COR-L47 (cell line): Measurements from ENCODE around the gene KIF5A.

Experiments used
- DNase-seq: peaks from one replicate; lab custom pipeline; 2025; lab: John Stamatoyannopoulos, UW

The KIF5A gene

GRCh38 chr12:57520053-57520818, 29.6 kb upstream of the KIF5A start, which contains the start of gene DDIT3:
DDIT3 (minus strand) TSS chr12:57520514; CDS start chr12:57517406, 3,108 bp downstream.
- peak; percentile 98 for DNase-seq

- DNase-seq = no peak
These were observed 28.3 kb upstream of the KIF5A start for GRCh38 chr12:57521525-57522010.

DNA sequence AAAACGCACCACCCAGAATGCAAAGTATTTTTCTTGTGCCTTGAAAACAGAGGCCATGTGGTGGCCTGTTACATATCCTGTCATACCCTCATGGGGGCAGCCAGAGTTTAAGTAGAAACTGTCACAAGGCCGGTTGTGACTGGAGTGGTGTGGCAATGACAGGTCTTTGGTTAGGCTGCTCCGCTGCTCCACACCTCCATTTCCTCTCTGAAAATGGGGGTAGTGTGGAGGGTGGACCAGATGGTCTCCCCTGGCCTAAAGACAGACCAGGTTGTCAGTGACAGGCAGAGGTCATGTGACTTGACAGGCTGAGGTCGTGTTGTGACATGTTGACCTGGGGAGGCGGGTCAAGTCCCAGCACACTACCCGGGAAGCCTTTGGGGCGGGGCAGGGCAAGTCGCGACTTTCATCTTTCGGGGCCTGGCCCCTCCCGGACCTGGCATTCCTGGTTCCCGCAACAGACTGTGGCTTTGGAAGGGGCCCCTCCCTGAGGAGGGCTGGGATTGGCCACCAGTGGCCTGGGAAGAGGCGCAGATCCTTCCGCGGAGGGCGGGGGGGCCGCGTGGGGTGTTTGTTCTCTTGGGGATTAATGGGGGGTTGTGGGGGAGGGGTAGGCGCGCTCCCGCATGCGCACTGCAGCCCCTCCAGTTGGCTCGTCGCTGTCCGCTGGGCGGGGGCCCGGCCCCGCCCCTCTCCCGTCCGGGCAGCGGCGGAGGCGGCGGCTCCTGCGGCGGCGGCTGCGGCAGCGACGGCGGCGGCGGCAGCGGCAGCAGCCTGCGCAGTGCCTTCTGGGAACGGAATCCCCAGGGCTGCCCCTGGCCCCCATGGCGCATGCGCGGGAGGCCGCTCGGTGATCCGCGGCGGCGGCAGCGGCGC, 27.6 kb upstream of the KIF5A start, which contains the start of gene MBD6:
TSS of gene MBD6 (plus strand) at position 814 of the 876 bp plus-strand sequence. CDS start 1,480 bp downstream, outside the sequence.
- peak; percentile 93 for DNase-seq

- DNase-seq = peak; percentile 19
These were observed 26.7 kb upstream of the KIF5A start for GRCh38 chr12:57522887-57523705.

DNA sequence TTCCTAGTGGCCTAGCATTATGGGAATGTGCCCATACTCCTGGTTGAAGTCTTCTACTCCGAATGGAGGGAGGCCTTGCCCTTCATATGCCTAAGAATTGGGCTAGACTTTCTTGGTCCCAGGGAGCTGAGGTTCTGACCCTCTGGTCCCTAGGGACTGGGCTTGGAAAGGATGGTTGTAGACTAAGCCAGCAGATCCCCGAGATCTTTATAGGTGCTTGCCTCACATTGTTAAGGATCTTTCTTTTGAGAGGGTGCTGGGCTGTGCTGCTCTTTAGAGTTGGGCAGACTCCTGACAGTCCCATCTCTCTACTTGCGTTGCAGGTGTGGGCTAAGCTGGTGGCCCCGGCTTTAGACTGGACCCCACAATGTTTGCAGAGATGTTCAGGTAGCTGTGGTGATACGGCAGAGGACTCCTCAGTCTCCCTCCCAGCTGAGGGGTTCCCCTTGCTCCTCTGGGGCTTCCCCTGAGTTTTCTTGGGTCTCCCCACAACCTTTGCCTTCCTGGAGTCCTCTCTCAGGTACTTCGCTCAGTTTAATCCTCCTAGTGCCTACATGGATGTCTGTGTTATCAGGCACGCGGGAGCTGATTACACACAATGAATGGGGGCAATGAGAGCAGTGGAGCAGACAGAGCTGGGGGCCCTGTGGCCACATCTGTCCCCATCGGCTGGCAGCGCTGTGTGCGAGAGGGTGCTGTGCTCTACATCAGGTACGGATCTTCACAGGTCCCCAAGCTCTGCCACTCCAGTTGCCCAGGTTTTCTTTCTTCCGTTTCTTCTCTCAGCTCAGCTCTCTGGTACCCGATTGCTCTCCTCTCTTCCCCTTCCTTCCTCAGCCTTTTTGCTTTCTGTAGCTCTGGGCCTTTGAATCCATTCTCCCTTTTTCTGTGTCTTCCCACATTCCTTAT, 25.9 kb upstream of the KIF5A start:
- no peak for DNase-seq

DNA sequence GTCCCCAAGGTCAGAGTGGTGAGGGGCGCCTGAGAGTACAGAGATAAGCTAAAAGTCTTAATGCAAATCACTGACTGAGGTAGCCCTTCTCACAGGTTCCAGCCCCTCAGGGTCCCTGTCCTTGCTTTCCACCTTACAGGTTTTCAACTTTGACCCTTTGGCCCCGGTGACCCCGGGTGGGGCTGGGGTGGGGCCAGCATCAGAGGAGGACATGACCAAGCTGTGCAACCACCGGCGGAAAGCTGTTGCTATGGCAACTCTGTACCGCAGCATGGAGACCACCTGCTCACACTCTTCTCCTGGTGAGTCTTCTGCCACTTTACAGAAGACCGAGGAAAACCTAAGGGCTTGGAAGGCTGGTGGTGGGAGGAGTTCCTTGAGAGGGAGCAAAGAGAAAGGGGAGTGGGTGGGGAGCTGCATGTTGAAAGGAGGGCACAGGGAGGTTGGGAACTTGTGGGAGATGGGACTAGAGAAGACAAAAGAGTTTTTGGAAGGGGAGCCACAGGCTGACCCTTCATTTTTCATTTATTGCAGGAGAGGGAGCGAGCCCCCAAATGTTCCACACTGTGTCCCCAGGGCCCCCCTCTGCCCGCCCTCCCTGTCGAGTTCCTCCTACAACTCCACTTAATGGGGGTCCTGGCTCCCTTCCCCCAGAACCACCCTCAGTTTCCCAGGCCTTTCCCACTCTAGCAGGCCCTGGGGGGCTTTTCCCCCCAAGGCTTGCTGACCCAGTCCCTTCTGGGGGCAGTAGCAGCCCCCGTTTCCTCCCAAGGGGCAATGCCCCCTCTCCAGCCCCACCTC, 24.8 kb upstream of the KIF5A start:
- no peak for DNase-seq

DNA sequence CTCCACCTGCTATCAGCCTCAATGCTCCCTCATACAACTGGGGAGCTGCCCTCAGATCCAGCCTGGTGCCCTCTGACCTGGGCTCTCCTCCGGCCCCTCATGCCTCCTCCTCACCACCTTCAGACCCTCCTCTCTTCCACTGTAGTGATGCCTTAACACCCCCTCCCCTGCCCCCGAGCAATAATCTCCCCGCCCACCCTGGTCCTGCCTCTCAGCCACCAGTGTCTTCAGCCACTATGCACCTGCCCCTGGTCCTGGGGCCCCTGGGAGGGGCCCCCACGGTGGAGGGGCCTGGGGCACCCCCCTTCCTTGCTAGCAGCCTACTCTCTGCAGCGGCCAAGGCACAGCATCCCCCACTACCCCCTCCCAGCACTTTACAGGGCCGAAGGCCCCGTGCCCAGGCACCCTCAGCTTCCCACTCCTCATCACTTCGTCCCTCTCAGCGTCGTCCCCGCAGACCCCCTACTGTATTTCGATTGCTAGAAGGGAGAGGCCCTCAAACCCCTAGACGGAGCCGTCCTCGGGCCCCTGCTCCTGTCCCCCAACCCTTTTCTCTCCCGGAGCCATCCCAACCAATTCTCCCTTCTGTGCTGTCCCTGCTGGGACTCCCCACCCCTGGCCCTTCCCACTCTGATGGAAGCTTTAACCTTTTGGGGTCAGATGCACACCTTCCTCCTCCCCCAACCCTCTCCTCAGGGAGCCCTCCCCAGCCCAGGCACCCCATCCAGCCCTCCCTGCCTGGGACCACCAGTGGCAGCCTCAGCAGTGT, 24.0 kb upstream of the KIF5A start:
- no peak for DNase-seq

DNA sequence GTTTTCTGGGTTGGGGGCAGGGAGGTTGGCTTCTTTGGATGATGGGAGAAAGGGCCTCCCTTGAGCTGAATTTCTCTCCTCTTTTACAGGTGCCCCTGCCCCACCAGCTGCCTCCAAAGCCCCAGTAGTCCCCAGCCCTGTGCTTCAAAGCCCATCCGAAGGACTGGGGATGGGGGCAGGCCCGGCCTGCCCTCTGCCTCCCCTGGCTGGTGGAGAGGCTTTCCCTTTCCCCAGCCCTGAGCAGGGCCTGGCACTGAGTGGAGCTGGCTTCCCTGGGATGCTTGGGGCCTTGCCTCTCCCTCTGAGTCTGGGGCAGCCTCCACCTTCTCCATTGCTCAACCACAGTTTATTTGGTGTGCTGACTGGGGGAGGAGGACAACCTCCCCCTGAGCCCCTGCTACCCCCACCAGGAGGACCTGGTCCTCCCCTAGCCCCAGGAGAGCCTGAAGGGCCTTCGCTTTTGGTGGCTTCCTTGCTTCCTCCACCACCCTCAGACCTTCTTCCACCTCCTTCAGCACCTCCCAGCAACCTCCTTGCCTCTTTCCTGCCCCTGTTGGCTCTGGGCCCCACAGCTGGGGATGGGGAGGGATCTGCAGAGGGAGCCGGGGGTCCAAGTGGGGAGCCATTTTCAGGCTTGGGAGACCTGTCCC, 23.2 kb upstream of the KIF5A start:
- DNase-seq = no peak

DNA sequence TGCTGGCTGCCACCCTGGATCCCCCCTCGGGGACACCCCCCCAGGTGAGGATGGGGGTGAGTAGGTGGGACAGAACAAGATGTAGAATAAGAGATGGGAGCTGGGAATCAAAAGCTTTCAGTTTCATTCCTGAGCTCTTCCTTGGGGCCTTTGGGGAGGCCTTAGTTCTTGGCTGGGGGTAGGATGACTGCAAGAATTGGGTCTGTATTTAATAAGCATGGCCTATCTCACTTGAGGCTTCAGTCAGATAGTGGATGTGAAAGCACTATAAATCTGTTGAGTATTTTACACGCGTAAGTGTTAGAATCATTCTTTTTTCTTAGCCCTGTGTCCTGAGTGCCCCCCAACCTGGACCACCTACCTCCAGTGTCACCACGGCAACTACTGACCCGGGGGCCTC, 22.7 kb upstream of the KIF5A start:
- no peak for DNase-seq

DNA sequence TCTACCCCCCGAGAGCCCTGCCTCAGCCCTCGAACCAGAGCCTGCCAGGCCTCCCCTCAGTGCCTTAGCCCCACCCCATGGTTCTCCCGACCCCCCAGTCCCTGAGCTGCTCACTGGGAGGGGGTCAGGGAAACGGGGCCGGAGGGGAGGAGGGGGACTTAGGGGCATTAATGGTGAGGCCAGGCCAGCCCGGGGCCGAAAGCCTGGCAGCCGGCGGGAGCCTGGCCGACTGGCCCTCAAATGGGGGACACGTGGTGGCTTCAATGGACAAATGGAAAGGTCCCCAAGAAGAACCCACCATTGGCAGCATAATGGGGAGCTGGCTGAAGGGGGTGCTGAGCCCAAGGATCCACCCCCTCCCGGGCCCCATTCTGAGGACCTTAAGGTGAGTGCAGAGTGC, 21.7 kb upstream of the KIF5A start:
- DNase-seq = no peak

GRCh38 chr12:57528831-57529555, 20.9 kb upstream of the KIF5A start:
- DNase-seq = no peak

DNA sequence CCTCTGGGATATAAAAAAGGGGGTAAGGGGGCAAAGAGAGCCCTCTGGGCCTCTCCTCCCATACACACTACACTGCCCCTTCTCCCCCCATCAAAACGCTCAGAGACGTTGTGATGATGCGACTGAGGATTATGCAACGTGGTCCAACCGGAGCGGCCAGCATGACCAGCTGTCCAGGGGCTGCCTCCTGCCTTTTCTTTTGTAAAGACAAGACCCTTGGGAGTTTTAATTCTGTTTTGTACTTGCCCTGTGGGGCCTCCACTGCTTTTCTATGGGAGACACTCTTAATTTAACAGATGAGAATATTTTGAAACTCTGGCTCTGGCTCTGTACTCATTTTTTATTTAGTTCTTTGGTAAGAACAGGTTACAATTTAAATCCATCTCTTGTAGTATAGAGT, 20.0 kb upstream of the KIF5A start:
- no peak for DNase-seq

GRCh38 chr12:57530396-57531142, 19.3 kb upstream of the KIF5A start:
- DNase-seq = no peak

GRCh38 chr12:57531836-57532235, 18.0 kb upstream of the KIF5A start:
- no peak for DNase-seq

- DNase-seq = no peak
These were observed 16.7 kb upstream of the KIF5A start for GRCh38 chr12:57533108-57533507.

- no peak for DNase-seq
These were observed 15.6 kb upstream of the KIF5A start for GRCh38 chr12:57534250-57534649.

GRCh38 chr12:57534991-57535543, 14.8 kb upstream of the KIF5A start:
- DNase-seq = no peak
